IMR-90 (cell line): ENCODE data around the gene SPOCK3. TPM values are rescaled to one million over a fixed set of nuclear protein-coding genes. Genes with fewer than 3 reads are reported as not detected.

Source experiments
- ATAC-seq: fragments of 200-7000 bp; cut with Tn5 transposase; 2 replicates; pipeline ENCODE4 v1.9.1; 2020; ENCODE audit warnings: low read depth, mild to moderate bottlenecking, moderate library complexity
- BruUV-seq: library from RNA; stranded (reverse); fragments of 400-500 nt; replicated peaks from 2 replicates; lab custom pipeline; 2021; lab: Mats Ljungman, UMichigan
- CTCF ChIA-PET: fragments of 300-600 bp; formaldehyde crosslinking; extraction: SDS; loops from one replicate; lab custom pipeline; 2021; ENCODE audit warnings: antibody characterized with exemption; lab: Yijun Ruan, JAX
- POLR2A ChIA-PET: fragments of 300-600 bp; sonication (Branson Sonifier 250); formaldehyde crosslinking; loops from one replicate; lab custom pipeline; 2022; ENCODE audit warnings: antibody characterized with exemption; ENCODE audit not compliant: unreplicated experiment; lab: Charles Lee
- DNase-seq: peaks from one replicate; pipeline ENCODE4 v3.0.0; 2013
- H2AFZ ChIP-seq: replicated peaks from 2 replicates; pipeline ENCODE3; 2013; ENCODE audit warnings: low read length, mild to moderate bottlenecking; ENCODE audit not compliant: poor library complexity
- H2AK5ac ChIP-seq: 2 replicates; pipeline ENCODE4 v1.6.1; 2013; ENCODE audit warnings: low read depth, low read length, inconsistent platforms
- H2AK9ac ChIP-seq: replicated peaks from 2 replicates; pipeline ENCODE3; 2013; ENCODE audit warnings: mild to moderate bottlenecking, low read depth, low read length, moderate library complexity; ENCODE audit not compliant: poor library complexity
- H2BK120ac ChIP-seq: 2 replicates; pipeline ENCODE4 v1.6.1; 2013; ENCODE audit warnings: low read depth, low read length, inconsistent platforms
- H2BK15ac ChIP-seq: 3 replicates; pipeline ENCODE4 v1.6.1; 2013; ENCODE audit warnings: low read depth, low read length, inconsistent platforms
- H2BK20ac ChIP-seq: 2 replicates; pipeline ENCODE4 v1.6.1; 2013; ENCODE audit warnings: low read depth, mild to moderate bottlenecking, inconsistent platforms, low read length, moderate library complexity
- H2BK5ac ChIP-seq: 2 replicates; pipeline ENCODE4 v1.6.1; 2013; ENCODE audit warnings: mild to moderate bottlenecking, low read depth, low read length, inconsistent platforms; ENCODE audit not compliant: poor library complexity, severe bottlenecking
- H3K14ac ChIP-seq: replicated peaks from 2 replicates; pipeline ENCODE4 v1.6.1; 2013; ENCODE audit warnings: low read depth, low read length, inconsistent platforms
- H3K18ac ChIP-seq: 2 replicates; pipeline ENCODE4 v1.6.1; 2013; ENCODE audit warnings: low read depth, low read length, control low read depth
- H3K23ac ChIP-seq: 2 replicates; pipeline ENCODE4 v1.6.1; 2013; ENCODE audit warnings: low read depth, low read length, inconsistent platforms
- H3K27ac ChIP-seq: 2 replicates; pipeline ENCODE4 v1.5.1; 2013; ENCODE audit warnings: mild to moderate bottlenecking, control low read depth, low read length; ENCODE audit not compliant: insufficient read depth
- H3K27me3 ChIP-seq: 2 replicates; pipeline ENCODE4 v1.6.1; 2013; ENCODE audit warnings: low read length; ENCODE audit not compliant: control insufficient read depth, insufficient read depth
- H3K36me3 ChIP-seq: 2 replicates; pipeline ENCODE4 v1.6.1; 2013; ENCODE audit warnings: low read length, mixed read lengths; ENCODE audit not compliant: control insufficient read depth, insufficient read depth
- H3K4ac ChIP-seq: 2 replicates; pipeline ENCODE4 v1.6.1; 2013; ENCODE audit warnings: low read depth, low read length, inconsistent platforms
- H3K4me1 ChIP-seq: 2 replicates; pipeline ENCODE4 v1.6.1; 2013; ENCODE audit warnings: low read length, mixed read lengths; ENCODE audit not compliant: control insufficient read depth, insufficient read depth
- H3K4me2 ChIP-seq: 2 replicates; pipeline ENCODE4 v1.6.1; 2013; ENCODE audit warnings: low read depth, mild to moderate bottlenecking, control low read depth, low read length, moderate library complexity
- H3K4me3 ChIP-seq: 2 replicates; pipeline ENCODE4 v1.5.1; 2013; ENCODE audit warnings: low read depth, mild to moderate bottlenecking, control low read depth, low read length, moderate library complexity; ENCODE audit not compliant: insufficient read depth
- H3K56ac ChIP-seq: 2 replicates; pipeline ENCODE4 v1.6.1; 2013; ENCODE audit warnings: low read length, inconsistent platforms; ENCODE audit not compliant: insufficient read depth; ENCODE audit errors: extremely low read depth
- H3K79me1 ChIP-seq, 2 experiments: 2 replicates each; pipeline ENCODE4 v1.6.1; 2013; ENCODE audit warnings: low read length in 2 of 2, inconsistent platforms in 1 of 2, low read depth in 1 of 2
- H3K9ac ChIP-seq: 2 replicates; pipeline ENCODE4 v1.6.1; 2013; ENCODE audit warnings: low read depth, low read length, control low read depth
- H3K9me1 ChIP-seq: 2 replicates; pipeline ENCODE4 v1.6.1; 2013; ENCODE audit warnings: low read length, inconsistent platforms; ENCODE audit not compliant: insufficient read depth
- H3K9me3 ChIP-seq: 2 replicates; pipeline ENCODE4 v1.6.1; 2013; ENCODE audit warnings: low read length; ENCODE audit not compliant: control insufficient read depth, insufficient read depth
- H4K20me1 ChIP-seq: 2 replicates; pipeline ENCODE4 v1.6.1; 2013; ENCODE audit warnings: low read length, inconsistent platforms; ENCODE audit not compliant: insufficient read depth
- H4K5ac ChIP-seq: 2 replicates; pipeline ENCODE4 v1.6.1; 2013; ENCODE audit warnings: mild to moderate bottlenecking, low read depth, low read length, control low read depth
- H4K8ac ChIP-seq, 2 experiments: 2 replicates each; pipeline ENCODE4 v1.6.1; 2013; ENCODE audit warnings: low read depth in 2 of 2, low read length in 2 of 2, control low read depth in 1 of 2, inconsistent platforms in 1 of 2
- H4K91ac ChIP-seq: 2 replicates; pipeline ENCODE4 v1.6.1; 2013; ENCODE audit warnings: low read depth, low read length, inconsistent platforms; ENCODE audit not compliant: insufficient read depth
- BHLHE40 ChIP-seq: fragments of 150-350 bp; IDR thresholded peaks from 2 replicates; pipeline ENCODE4 v1.6.1; 2016; ENCODE audit warnings: mild to moderate bottlenecking, low read depth, low read length
- CEBPB ChIP-seq: IDR thresholded peaks from 2 replicates; pipeline ENCODE4 v1.6.1; 2012; ENCODE audit warnings: low read depth, low read length, improper control_type of control experiment
- MAFK ChIP-seq: IDR thresholded peaks from 2 replicates; pipeline ENCODE4 v1.6.1; 2012; ENCODE audit warnings: low read depth, low read length, improper control_type of control experiment
- NFE2L2 ChIP-seq: fragments of 150-350 bp; IDR thresholded peaks from 2 replicates; pipeline ENCODE4 v1.6.1; 2016; ENCODE audit warnings: low read depth, mild to moderate bottlenecking, low read length
- dilution Hi-C: fragments of 300-500 bp; cut with HindIII; formaldehyde crosslinking; loops from one replicate; pipeline ENCODE4 v1.14.3; 2018; ENCODE audit warnings: low sequenced_read_pairs; ENCODE audit not compliant: unreplicated experiment
- in situ Hi-C: fragments of 300-500 bp; cut with MboI; formaldehyde crosslinking; loops from 3 replicates; pipeline ENCODE4 v1.14.3; 2019; ENCODE audit warnings: low sequenced_read_pairs, inconsistent platforms, mixed read lengths
- intact Hi-C: fragments of 100-400 bp; cut with micrococcal nuclease; formaldehyde crosslinking; loops from 2 replicates; pipeline ENCODE4 v1.10.0; 2022
- polyA plus RNA-seq, 3 experiments: library from polyadenylated mRNA; depleted of rRNA; stranded (reverse); fragments of >200 nt; gene quantifications; 2 replicates each; pipeline ENCODE4 v1.2.3, GENCODE V29; 2012; ENCODE audit warnings: low replicate concordance in 1 of 3
- total RNA-seq: library from RNA; depleted of rRNA; stranded (reverse); fragments of >200 nt; gene quantifications from 2 replicates; pipeline ENCODE4 v1.2.3, GENCODE V29; 2012
- TF ChIP-seq, protein P1 (sequence below): conservative IDR thresholded peaks from 2 replicates; pipeline ENCODE4 v1.5.1; 2012; ENCODE audit warnings: mild to moderate bottlenecking, low read depth, low read length, improper control_type of control experiment
- TF ChIP-seq, protein P2 (sequence below): fragments of 150-350 bp; IDR thresholded peaks from 2 replicates; pipeline ENCODE4 v1.6.1; 2017; ENCODE audit warnings: mild to moderate bottlenecking, antibody characterized with exemption, low read length, low read depth
- TF ChIP-seq, protein P3 (sequence below): fragments of 150-350 bp; IDR thresholded peaks from 2 replicates; pipeline ENCODE4 v1.6.1; 2016; ENCODE audit warnings: low read depth, mild to moderate bottlenecking, low read length, moderate library complexity, borderline replicate concordance

SPOCK3 gene
- total and polyA plus RNA-seq, 2 of the 4 experiments (the other 2 are of a cell fraction), result not detected

DNA sequence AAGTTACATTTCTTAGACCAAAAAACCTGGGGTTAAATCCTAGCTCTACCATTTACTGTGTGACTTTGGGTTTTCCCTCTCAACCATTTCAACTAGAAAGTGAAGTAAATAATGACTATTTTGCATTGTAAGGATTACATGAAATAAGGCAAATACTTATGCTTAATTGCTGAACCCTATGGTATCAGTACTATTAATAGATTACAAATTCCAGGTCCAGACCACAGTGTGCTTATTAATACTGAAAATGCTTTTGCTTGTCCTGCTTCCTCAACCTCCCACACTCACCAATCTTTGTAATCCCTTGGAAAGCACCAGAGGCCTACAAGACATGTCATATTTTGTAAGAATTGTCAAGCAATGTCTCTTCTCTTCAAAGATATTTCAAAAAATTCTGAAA, 456.5 kb downstream of the SPOCK3 start:
- no peaks in the 10 kb centered on the region for H3K4me1 ChIP-seq
- H2AFZ ChIP-seq, result no peak overlapping the region
- H3K4me2 ChIP-seq, result no peak overlapping the region
- no peak overlapping the region for H3K14ac ChIP-seq
- H3K27me3 ChIP-seq, result no peaks in the 10 kb centered on the region
- no peak for TF ChIP-seq CEBPB
- TF ChIP-seq, protein P1, sequence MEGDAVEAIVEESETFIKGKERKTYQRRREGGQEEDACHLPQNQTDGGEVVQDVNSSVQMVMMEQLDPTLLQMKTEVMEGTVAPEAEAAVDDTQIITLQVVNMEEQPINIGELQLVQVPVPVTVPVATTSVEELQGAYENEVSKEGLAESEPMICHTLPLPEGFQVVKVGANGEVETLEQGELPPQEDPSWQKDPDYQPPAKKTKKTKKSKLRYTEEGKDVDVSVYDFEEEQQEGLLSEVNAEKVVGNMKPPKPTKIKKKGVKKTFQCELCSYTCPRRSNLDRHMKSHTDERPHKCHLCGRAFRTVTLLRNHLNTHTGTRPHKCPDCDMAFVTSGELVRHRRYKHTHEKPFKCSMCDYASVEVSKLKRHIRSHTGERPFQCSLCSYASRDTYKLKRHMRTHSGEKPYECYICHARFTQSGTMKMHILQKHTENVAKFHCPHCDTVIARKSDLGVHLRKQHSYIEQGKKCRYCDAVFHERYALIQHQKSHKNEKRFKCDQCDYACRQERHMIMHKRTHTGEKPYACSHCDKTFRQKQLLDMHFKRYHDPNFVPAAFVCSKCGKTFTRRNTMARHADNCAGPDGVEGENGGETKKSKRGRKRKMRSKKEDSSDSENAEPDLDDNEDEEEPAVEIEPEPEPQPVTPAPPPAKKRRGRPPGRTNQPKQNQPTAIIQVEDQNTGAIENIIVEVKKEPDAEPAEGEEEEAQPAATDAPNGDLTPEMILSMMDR, result no peak
- no peak for TF ChIP-seq NFE2L2
- TF ChIP-seq, protein P2, sequence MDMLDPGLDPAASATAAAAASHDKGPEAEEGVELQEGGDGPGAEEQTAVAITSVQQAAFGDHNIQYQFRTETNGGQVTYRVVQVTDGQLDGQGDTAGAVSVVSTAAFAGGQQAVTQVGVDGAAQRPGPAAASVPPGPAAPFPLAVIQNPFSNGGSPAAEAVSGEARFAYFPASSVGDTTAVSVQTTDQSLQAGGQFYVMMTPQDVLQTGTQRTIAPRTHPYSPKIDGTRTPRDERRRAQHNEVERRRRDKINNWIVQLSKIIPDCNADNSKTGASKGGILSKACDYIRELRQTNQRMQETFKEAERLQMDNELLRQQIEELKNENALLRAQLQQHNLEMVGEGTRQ, result no peak
- TF ChIP-seq BHLHE40, result no peak
- TF ChIP-seq MAFK, result no peak
- TF ChIP-seq, protein P3, sequence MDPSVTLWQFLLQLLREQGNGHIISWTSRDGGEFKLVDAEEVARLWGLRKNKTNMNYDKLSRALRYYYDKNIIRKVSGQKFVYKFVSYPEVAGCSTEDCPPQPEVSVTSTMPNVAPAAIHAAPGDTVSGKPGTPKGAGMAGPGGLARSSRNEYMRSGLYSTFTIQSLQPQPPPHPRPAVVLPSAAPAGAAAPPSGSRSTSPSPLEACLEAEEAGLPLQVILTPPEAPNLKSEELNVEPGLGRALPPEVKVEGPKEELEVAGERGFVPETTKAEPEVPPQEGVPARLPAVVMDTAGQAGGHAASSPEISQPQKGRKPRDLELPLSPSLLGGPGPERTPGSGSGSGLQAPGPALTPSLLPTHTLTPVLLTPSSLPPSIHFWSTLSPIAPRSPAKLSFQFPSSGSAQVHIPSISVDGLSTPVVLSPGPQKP, result no peak
- H3K4me3 ChIP-seq, result no peak overlapping the region
- intact Hi-C loops, result no loop called here
- ATAC-seq, result no peak
- CTCF ChIA-PET, result no interaction called here
- H3K79me1 ChIP-seq, result no peaks in the 10 kb centered on the region
- no peak overlapping the region for H2AK5ac ChIP-seq
- H3K56ac ChIP-seq, result no peak overlapping the region
- H2BK5ac ChIP-seq, result no peak overlapping the region
- in situ Hi-C loops, result no loop called here
- H3K23ac ChIP-seq, result no peak overlapping the region
- H4K20me1 ChIP-seq, result no peaks in the 10 kb centered on the region
- no peak overlapping the region for H2BK20ac ChIP-seq
- H3K4ac ChIP-seq, result no peak overlapping the region
- peaks cover 7% of the 10 kb centered on the region; the same call in 1 of the 2 replicates for H3K9me3 ChIP-seq
- H3K36me3 ChIP-seq, result no peaks in the 10 kb centered on the region
- no peak overlapping the region for H2BK120ac ChIP-seq
- H2BK15ac ChIP-seq, result no peak overlapping the region
- no peak for DNase-seq
- H4K91ac ChIP-seq, result no peak overlapping the region
- H3K18ac ChIP-seq, result no peak overlapping the region
- no peak overlapping the region for H4K8ac ChIP-seq
- POLR2A ChIA-PET, result no interaction called here
- no peaks in the 10 kb centered on the region for H3K9me1 ChIP-seq
- no peak overlapping the region for H4K5ac ChIP-seq
- dilution Hi-C loops, result no loop called here
- no peak overlapping the region for H3K27ac ChIP-seq
- no peak overlapping the region for H3K9ac ChIP-seq
- no peak overlapping the region for H2AK9ac ChIP-seq
- no TSS peak for BruUV-seq
